Measurements from ENCODE around the gene CLECL1. TPM values are rescaled to one million over a fixed set of nuclear protein-coding genes. Genes with fewer than 3 reads are reported as not detected.

CLECL1 gene
- total RNA-seq, 4 donors from 2014 or later, result not detected

- intact Hi-C loops (cut with DNase I; ENCODE audit: low total_unique reads) (no loop called here), in situ Hi-C loops (cut with MboI; ENCODE audit: low sequenced_read_pairs in 4 of 4) (loop anchor here in 2 of 4 donors (25.0 kb wide), 1 partner anchor 387 kb away; no protein-coding TSS in a partner anchor)
- no peaks in the 10 kb centered on the region for H3K36me3 ChIP-seq
- no peaks in the 10 kb centered on the region for H3K4me1 ChIP-seq
- no peaks in the 10 kb centered on the region for H3K27me3 ChIP-seq
- no peak overlapping the region for H3K4me3 ChIP-seq
- ATAC-seq (no peak), DNase-seq (no peak)
- TF ChIP-seq POLR2A (IDR thresholded peaks at IDR 0.05) (no peak), CTCF (IDR thresholded peaks at IDR 0.05 in 4 of 5, conservative IDR thresholded peaks at IDR 0.05 in 1 of 5) (no peak)
- no peak overlapping the region for H3K27ac ChIP-seq
- H3K9me3 ChIP-seq, result no peaks in the 10 kb centered on the region
Observed at GRCh38 chr12:9724023-9724422, 8.9 kb downstream of the CLECL1 start.

- Histone ChIP-seq H3K36me3 (no peaks in the 10 kb centered on the region), H3K9me3 (no peaks in the 10 kb centered on the region), H3K4me3 (no peak overlapping the region), H3K4me1 (no peaks in the 10 kb centered on the region), H3K27me3 (no peaks in the 10 kb centered on the region), H3K27ac (no peak overlapping the region)
- no peak for DNase-seq
- TF ChIP-seq POLR2A (IDR thresholded peaks at IDR 0.05) (no peak), CTCF (IDR thresholded peaks at IDR 0.05 in 4 of 5, conservative IDR thresholded peaks at IDR 0.05 in 1 of 5) (no peak)
- in situ Hi-C loops (cut with MboI; ENCODE audit: low sequenced_read_pairs in 4 of 4), result loop anchor here in 2 of 4 donors (25.0 kb wide), 1 partner anchor 384 kb away; no protein-coding TSS in a partner anchor
- no peak for ATAC-seq
- intact Hi-C loops (cut with DNase I; ENCODE audit: low total_unique reads), result no loop called here
Observed at GRCh38 chr12:9721394-9722092, 11.4 kb downstream of the CLECL1 start.

GRCh38 chr12:9719790-9720189 is 13.1 kb downstream of the CLECL1 start:
- DNase-seq (no peak), ATAC-seq (no peak)
- H3K27me3 ChIP-seq, result no peaks in the 10 kb centered on the region
- H3K4me3 ChIP-seq, result no peak overlapping the region
- no peaks in the 10 kb centered on the region for H3K36me3 ChIP-seq
- no peaks in the 10 kb centered on the region for H3K9me3 ChIP-seq
- no peaks in the 10 kb centered on the region for H3K4me1 ChIP-seq
- no peak overlapping the region for H3K27ac ChIP-seq
- intact Hi-C loops (cut with DNase I; ENCODE audit: low total_unique reads), result no loop called here
- TF ChIP-seq POLR2A (IDR thresholded peaks at IDR 0.05), result no peak
- TF ChIP-seq CTCF (IDR thresholded peaks at IDR 0.05 in 4 of 5, conservative IDR thresholded peaks at IDR 0.05 in 1 of 5), result no peak
- in situ Hi-C loops (cut with MboI; ENCODE audit: low sequenced_read_pairs in 4 of 4), result loop anchor here in 2 of 4 donors (25.0 kb wide), 1 partner anchor 382 kb away; no protein-coding TSS in a partner anchor

- intact Hi-C loops (cut with DNase I; ENCODE audit: low total_unique reads) (no loop called here), in situ Hi-C loops (cut with MboI; ENCODE audit: low sequenced_read_pairs in 4 of 4) (loop anchor here in 2 of 4 donors (25.0 kb wide), 1 partner anchor 382 kb away; no protein-coding TSS in a partner anchor)
- H3K36me3 ChIP-seq, result no peaks in the 10 kb centered on the region
- TF ChIP-seq POLR2A (IDR thresholded peaks at IDR 0.05) (no peak), CTCF (IDR thresholded peaks at IDR 0.05 in 4 of 5, conservative IDR thresholded peaks at IDR 0.05 in 1 of 5) (no peak)
- H3K4me1 ChIP-seq, result no peaks in the 10 kb centered on the region
- no peaks in the 10 kb centered on the region for H3K9me3 ChIP-seq
- ATAC-seq (no peak), DNase-seq (no peak)
- H3K27me3 ChIP-seq, result no peaks in the 10 kb centered on the region
- no peak overlapping the region for H3K4me3 ChIP-seq
- H3K27ac ChIP-seq, result no peak overlapping the region
Observed at GRCh38 chr12:9718968-9719367, 13.9 kb downstream of the CLECL1 start.
